DOHH2 (cell line): ENCODE results near the gene RGMA.

ENCODE experiments used
- H3F3A ChIP-seq: fragments of 200-600 bp; sonication (generic), shearing (Covaris generic); 2 replicates; pipeline ENCODE4 v1.6.0; 2016; ENCODE audit warnings: antibody characterized with exemption, mild to moderate bottlenecking; ENCODE audit not compliant: control insufficient read depth, insufficient read depth
- H3K27ac ChIP-seq: fragments of 200-600 bp; sonication (generic); 2 replicates; pipeline ENCODE4 v1.5.1; 2014; ENCODE audit warnings: low read depth, mild to moderate bottlenecking, low read length, moderate library complexity
- H3K27me3 ChIP-seq: fragments of 200-600 bp; sonication (generic); 2 replicates; pipeline ENCODE4 v1.6.1; 2014; ENCODE audit warnings: mild to moderate bottlenecking, low read length, mixed read lengths; ENCODE audit not compliant: control insufficient read depth
- H3K36me3 ChIP-seq: fragments of 200-600 bp; sonication (generic); 2 replicates; pipeline ENCODE4 v1.6.1; 2014; ENCODE audit warnings: mild to moderate bottlenecking, low read length, moderate library complexity, mixed read lengths; ENCODE audit not compliant: control insufficient read depth
- H3K4me1 ChIP-seq: fragments of 200-600 bp; sonication (generic); 2 replicates; pipeline ENCODE4 v1.6.1; 2014; ENCODE audit warnings: mild to moderate bottlenecking, low read length, mixed read lengths; ENCODE audit not compliant: control insufficient read depth
- H3K4me2 ChIP-seq: fragments of 200-600 bp; sonication (generic); 2 replicates; pipeline ENCODE4 v1.6.0; 2014; ENCODE audit warnings: mild to moderate bottlenecking, low read length, moderate library complexity
- H3K4me3 ChIP-seq: fragments of 200-600 bp; sonication (generic); 2 replicates; pipeline ENCODE4 v1.5.1; 2014; ENCODE audit warnings: mild to moderate bottlenecking, low read length, mixed read lengths
- H3K79me2 ChIP-seq: fragments of 200-600 bp; sonication (generic); 2 replicates; pipeline ENCODE4 v1.6.1; 2014; ENCODE audit warnings: mild to moderate bottlenecking, low read length, mixed read lengths; ENCODE audit not compliant: control insufficient read depth
- H3K9me2 ChIP-seq: fragments of 200-600 bp; sonication (generic); replicated peaks from 2 replicates; pipeline ENCODE4 v1.6.1; 2014; ENCODE audit warnings: mild to moderate bottlenecking, low read length, mixed read lengths; ENCODE audit not compliant: control insufficient read depth
- H3K9me3 ChIP-seq: fragments of 200-600 bp; sonication (generic); 2 replicates; pipeline ENCODE4 v1.6.1; 2014; ENCODE audit warnings: antibody characterized with exemption, low read length, mixed read lengths; ENCODE audit not compliant: control insufficient read depth, insufficient read depth
- H4K20me1 ChIP-seq: fragments of 200-600 bp; sonication (generic); 2 replicates; pipeline ENCODE4 v1.6.0; 2014; ENCODE audit warnings: low read depth, mild to moderate bottlenecking, antibody characterized with exemption, low read length, moderate library complexity; ENCODE audit not compliant: control insufficient read depth, insufficient read depth
- CTCF ChIP-seq: fragments of 200-600 bp; sonication (generic); IDR thresholded peaks from one replicate; pipeline ENCODE4 v1.5.1; 2014; ENCODE audit warnings: antibody characterized with exemption, mild to moderate bottlenecking, low read depth, low read length; ENCODE audit not compliant: poor library complexity, severe bottlenecking
- EZH2phosphoT487 ChIP-seq: fragments of 200-600 bp; sonication (generic); IDR thresholded peaks from 2 replicates; pipeline ENCODE4 v1.6.1; 2017; ENCODE audit warnings: borderline replicate concordance, mild to moderate bottlenecking, antibody characterized with exemption, low read length, moderate library complexity, mixed read lengths

RGMA gene

GRCh38 chr15:93019971-93020370 is 69.0 kb downstream of the RGMA start:
- no peaks in the 10 kb centered on the region for H3F3A ChIP-seq

GRCh38 chr15:93019090-93019489 is 69.9 kb downstream of the RGMA start:
- Histone ChIP-seq H3F3A (no peaks in the 10 kb centered on the region), H3K36me3 (peaks cover 91% of the 10 kb centered on the region)

More at GRCh38 chr15:93019971-93020370, 69.0 kb downstream of the RGMA start:
- Histone ChIP-seq H3K4me1 (no peaks in the 10 kb centered on the region), H3K36me3 (peaks cover 91% of the 10 kb centered on the region), H3K79me2 (no peaks in the 10 kb centered on the region), H3K9me3 (no peaks in the 10 kb centered on the region), H3K4me2 (no peak overlapping the region), H3K9me2 (no peaks in the 10 kb centered on the region), H3K27ac (no peak overlapping the region), H3K27me3 (no peaks in the 10 kb centered on the region), H3K4me3 (no peak overlapping the region), H4K20me1 (no peaks in the 10 kb centered on the region; the same call in 1 of the 2 replicates)
- TF ChIP-seq CTCF (no peak), EZH2phosphoT487 (no peak)

GRCh38 chr15:93018574-93018973 is 70.4 kb downstream of the RGMA start:
- TF ChIP-seq CTCF, result no peak
- TF ChIP-seq EZH2phosphoT487, result no peak
- Histone ChIP-seq H3K27ac (no peak overlapping the region), H3K4me1 (no peaks in the 10 kb centered on the region), H3K27me3 (no peaks in the 10 kb centered on the region), H3K36me3 (peaks cover 88% of the 10 kb centered on the region), H3K4me2 (no peak overlapping the region), H3K9me2 (no peaks in the 10 kb centered on the region), H3K4me3 (no peak overlapping the region), H4K20me1 (no peaks in the 10 kb centered on the region; the same call in 1 of the 2 replicates), H3K9me3 (no peaks in the 10 kb centered on the region), H3F3A (no peaks in the 10 kb centered on the region), H3K79me2 (no peaks in the 10 kb centered on the region)

More at GRCh38 chr15:93019090-93019489, 69.9 kb downstream of the RGMA start:
- Histone ChIP-seq H3K9me2 (no peaks in the 10 kb centered on the region), H3K27me3 (no peaks in the 10 kb centered on the region), H3K4me3 (no peak overlapping the region), H3K27ac (no peak overlapping the region), H3K4me1 (no peaks in the 10 kb centered on the region), H3K79me2 (no peaks in the 10 kb centered on the region), H3K4me2 (no peak overlapping the region), H4K20me1 (no peaks in the 10 kb centered on the region; the same call in 1 of the 2 replicates), H3K9me3 (no peaks in the 10 kb centered on the region)
- TF ChIP-seq EZH2phosphoT487, result no peak

- Histone ChIP-seq H3K36me3 (peaks cover 88% of the 10 kb centered on the region), H3K4me2 (no peak overlapping the region), H3K4me1 (no peaks in the 10 kb centered on the region), H3K79me2 (no peaks in the 10 kb centered on the region), H3K27ac (no peak overlapping the region), H3K9me2 (no peaks in the 10 kb centered on the region), H3K27me3 (no peaks in the 10 kb centered on the region), H3K9me3 (no peaks in the 10 kb centered on the region), H4K20me1 (no peaks in the 10 kb centered on the region; the same call in 1 of the 2 replicates), H3F3A (no peaks in the 10 kb centered on the region), H3K4me3 (no peak overlapping the region)
- TF ChIP-seq EZH2phosphoT487 (no peak), CTCF (no peak)
These were observed 71.5 kb downstream of the RGMA start for GRCh38 chr15:93017526-93017925.
